Measurements from ENCODE around the gene RPP38. TPM values are rescaled to one million over a fixed set of nuclear protein-coding genes. Genes with fewer than 3 reads are reported as not detected.

The RPP38 gene
- total RNA-seq: 14.2 and 14.3 TPM in 2 replicates

GRCh38 chr10:15097011-15097812 is at the start of gene RPP38:
Gene RPP38, plus strand, starts transcription at chr10:15097355. Its CDS starts 5,960 bp downstream, at chr10:15103315.

GRCh38 chr10:15088428-15089261 is 8.5 kb upstream of the RPP38 start, which contains the start of gene ACBD7:
Gene ACBD7, minus strand, starts transcription at chr10:15088776. Its CDS starts 48 bp downstream, at chr10:15088728.

Other genes starting within 250 kb of the RPP38 start
- gene SUV39H2, start 218.5 kb upstream of the RPP38 start, total RNA-seq: 9.4 and 16.1 TPM in 2 replicates
- 18.7 and 21.4 TPM in 2 replicates for gene DCLRE1C, start 143.3 kb upstream of the RPP38 start, total RNA-seq
- gene MEIG1, start 138.0 kb upstream of the RPP38 start, total RNA-seq: 0.91 TPM in 1 of 2 replicates, not detected in the other
- gene OLAH, start 53.4 kb upstream of the RPP38 start, total RNA-seq: not detected in 2 replicates
- 1.0 and 2.4 TPM in 2 replicates for gene ACBD7, start 8.6 kb upstream of the RPP38 start, total RNA-seq
- 35.7 and 36.4 TPM in 2 replicates for gene NMT2, start 71.3 kb downstream of the RPP38 start, total RNA-seq